Colon (tissue), 2 donors: ENCODE results near the gene SESN2.

ENCODE experiments used
- FAIRE-seq: peaks from 2 replicates; lab custom pipeline; 2012; peaks lifted over from hg19 to GRCh38; lab: Jason Lieb, UNC
- donor health status: control.
- donor health status: control.

Gene SESN2

GRCh38 chr1:28259252-28259933 lies at the start of gene SESN2:
TSS of gene SESN2 (plus strand) at chr1:28259518. CDS start at chr1:28259848, 330 bp downstream.
- peak; percentile 10 for FAIRE-seq

- no peak for FAIRE-seq
Measured at GRCh38 chr1:28209700-28210099, 49.6 kb upstream of the SESN2 start.

GRCh38 chr1:28213315-28213714 lies 46.0 kb upstream of the SESN2 start:
- FAIRE-seq = no peak

DNA sequence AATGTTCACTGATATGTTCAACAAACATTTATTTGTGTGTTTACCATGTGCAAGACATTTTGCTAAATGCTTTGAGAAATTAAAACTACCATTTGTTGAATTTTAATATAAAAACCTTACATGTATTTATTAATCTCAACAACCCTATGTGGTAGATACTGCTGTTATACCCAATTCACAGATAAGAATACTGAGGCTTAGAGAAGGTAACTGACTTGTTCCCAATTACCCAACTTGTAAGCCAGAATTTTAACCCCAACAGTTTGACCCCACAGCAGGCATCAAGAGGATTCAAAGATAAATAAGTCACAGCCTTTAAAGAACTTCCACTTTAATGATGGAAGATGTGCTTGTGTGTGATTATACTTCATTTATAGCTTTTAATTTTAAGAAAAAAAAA lies 30.2 kb upstream of the SESN2 start:
- no peak for FAIRE-seq

DNA sequence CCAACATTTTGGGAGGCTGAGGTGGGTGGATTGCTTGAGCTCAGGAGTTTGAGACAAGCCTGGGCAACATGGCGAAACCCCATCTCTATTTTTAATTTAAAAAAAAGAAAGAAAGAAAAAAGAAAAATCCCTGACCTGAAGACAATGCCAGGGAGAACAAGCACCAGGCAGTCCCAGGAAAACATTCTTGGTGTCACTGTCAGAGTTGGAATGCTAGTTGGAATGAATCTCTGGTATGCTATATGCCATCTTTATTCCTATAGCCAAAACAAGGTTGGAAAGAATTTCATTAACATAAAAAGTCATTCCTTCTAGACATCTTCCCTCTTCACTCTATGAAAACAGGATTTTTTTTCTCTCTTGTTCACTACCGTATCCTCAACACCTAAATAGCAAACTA lies 29.3 kb upstream of the SESN2 start:
- FAIRE-seq = no peak

GRCh38 chr1:28232558-28233263 lies 26.6 kb upstream of the SESN2 start, which contains the start of gene DNAJC8:
TSS of gene DNAJC8 (minus strand) at chr1:28233029. CDS start at chr1:28232998, 31 bp downstream.
- FAIRE-seq = no peak

DNA sequence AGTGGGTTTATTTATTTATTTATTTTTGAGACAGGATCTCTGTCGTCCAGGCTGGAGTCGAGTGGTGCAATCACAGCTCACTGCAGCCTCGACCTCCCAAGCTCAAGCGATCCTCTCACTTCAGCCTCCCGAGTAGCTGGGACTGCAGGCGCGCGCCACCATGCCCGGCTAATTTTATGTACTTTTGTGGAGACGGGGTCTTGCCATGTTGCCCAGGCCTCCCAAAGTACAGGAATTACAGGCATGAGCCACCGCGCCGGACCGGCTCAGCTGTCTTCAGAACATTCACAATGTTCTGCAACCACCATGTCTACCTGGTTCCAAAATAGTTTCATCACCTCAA lies 26.1 kb upstream of the SESN2 start:
- no peak for FAIRE-seq

DNA sequence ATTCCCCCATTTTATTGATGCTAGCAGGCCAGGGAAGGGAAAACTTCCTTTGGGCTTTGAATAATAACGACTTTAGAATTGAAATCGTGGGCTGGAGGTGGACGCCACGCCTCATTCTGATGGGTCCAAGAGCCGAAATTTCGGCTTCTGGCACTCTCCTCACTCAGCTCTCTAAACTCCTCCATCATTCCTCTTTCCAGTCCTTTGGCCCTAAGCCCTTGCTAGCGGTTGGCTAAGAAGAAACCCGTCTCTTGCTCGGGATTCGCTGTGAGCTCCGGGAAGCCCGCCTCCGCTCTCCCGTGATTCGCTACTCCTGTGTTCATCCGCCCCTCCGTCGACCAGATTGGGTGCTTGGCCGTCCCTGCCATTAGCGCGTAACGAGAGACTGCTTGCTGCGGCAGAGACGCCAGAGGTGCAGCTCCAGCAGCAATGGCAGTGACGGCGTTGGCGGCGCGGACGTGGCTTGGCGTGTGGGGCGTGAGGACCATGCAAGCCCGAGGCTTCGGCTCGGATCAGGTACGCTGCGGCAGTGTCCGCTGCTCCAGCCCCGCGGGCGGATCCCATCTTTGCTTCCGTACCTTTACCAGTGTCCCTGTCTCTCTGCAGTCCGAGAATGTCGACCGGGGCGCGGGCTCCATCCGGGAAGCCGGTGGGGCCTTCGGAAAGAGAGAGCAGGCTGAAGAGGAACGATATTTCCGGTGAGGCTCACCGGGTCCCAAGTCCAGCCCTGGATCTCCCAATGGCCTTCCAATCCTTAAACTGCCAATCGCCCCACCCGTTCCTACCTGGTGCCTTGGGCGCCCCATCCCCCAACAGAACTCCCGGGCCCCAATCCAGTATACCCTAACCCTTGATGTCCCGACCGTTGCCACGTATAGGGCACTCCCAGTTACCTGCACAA lies 23.3 kb upstream of the SESN2 start, which contains the start of gene ATP5IF1:
ATP5IF1 (plus strand) TSS at position 370 of the 901 bp plus-strand sequence; CDS start at position 430, 60 bp downstream.
- FAIRE-seq = no peak

GRCh38 chr1:28236656-28237322 lies 22.5 kb upstream of the SESN2 start:
- no peak for FAIRE-seq

DNA sequence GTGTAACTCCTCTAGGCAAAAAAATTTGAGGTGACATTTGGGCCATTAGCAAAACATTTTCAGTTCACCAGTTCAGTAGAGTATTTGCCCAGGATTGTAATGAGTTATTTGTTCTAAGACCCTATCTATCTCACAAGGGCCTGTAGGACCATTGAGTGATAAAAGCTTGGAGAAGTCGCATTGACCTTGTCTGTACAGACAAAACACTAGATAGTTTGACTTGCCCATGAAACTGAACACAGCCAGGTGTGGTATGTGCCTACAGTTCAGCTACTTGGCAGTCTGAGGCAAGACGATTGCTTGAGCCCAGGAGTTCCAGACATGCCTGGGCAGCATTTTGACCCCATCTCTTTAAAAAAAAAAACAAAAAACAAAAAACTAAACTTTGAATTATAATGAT lies 20.3 kb upstream of the SESN2 start:
- no peak for FAIRE-seq

- FAIRE-seq = no peak
Measured at GRCh38 chr1:28240024-28240423, 19.3 kb upstream of the SESN2 start.

DNA sequence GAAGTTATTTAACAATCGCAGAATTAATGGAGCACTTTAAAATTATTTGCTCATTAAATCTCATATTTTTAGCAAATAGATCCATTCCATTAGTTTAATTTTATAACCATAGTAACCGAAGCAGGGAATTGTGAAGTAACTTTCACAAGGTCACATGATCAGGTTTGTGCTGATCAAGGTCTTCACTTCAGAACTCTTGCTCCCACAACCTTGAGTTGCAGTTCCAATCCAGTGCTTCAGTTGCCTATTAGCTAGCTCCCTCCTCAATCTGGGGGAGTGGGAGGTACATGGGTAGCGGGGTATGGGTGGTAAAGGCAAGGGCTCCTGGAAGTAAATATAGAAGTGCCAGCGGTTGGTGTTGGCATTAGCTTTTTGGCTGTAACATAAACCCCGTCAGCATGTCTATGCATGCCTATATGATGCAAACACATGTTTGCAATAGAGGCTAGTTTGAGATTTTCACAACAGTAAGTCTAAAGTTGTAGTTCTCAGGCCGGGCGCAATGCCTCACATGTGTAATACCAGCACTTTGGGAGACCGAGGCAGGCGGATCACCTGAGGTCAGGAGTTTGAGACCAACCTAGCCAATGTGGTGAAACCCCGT lies 17.6 kb upstream of the SESN2 start:
- no peak for FAIRE-seq

DNA sequence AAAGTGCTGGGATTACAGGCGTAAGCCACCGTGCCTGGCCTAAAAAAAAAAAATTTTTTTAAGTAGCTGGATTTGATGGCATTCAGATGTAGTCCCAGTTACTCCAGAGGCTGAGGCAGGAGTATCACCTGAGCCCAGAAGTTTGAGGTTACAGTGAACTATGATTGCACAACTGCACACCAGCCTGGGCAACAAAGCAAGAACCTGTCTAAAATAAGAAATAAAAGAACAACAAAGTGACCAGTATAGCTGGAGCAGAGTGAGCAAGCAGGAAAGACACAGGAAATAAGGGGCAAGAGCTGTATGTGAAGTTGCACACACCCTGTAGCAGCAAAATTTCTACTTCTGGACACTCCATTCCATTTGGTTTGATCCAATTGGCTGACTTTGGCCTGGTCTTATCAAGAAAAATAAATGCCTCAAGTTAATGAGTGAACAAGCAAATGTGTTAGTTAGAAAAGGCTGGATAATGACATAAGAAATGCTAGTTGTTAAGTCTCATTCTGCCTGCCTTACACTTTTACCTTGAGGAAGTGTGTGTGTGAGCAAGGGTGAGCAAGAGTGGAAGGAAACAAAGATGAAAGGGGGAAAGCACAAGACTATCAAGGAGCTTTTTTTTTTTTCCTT lies 15.5 kb upstream of the SESN2 start:
- FAIRE-seq = no peak

DNA sequence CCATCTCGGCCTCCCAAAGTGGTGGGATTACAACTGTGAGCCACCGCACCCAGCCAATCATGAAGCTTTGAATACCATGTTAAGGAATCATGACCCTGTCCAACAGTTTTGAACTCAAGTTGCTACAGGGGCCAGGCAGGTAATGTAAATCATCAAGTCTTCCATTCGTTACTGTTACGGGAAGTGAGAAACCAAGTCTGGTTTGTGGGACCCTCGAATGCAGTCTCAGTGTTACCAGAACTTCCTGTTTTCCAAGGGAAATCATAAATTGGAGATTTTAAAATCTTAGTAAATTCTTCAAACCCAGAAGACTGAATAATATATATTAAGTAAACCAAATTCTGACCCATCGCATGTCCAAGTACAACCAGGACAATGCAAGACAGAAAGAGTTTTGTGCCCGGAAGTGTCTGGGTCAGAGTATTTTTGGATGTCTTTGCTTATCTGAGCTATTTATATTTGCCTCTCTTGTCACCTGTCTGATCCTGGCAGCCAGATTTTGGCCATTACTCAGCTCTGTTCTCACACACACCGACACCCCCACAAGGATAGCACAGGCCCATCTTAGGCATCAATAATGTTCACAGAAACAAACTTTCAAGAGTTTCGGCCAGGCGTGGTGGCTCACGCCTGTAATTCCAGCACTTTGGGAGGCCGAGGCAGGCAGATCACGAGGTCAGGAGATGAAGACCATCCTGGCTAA lies 14.6 kb upstream of the SESN2 start:
- FAIRE-seq = no peak

DNA sequence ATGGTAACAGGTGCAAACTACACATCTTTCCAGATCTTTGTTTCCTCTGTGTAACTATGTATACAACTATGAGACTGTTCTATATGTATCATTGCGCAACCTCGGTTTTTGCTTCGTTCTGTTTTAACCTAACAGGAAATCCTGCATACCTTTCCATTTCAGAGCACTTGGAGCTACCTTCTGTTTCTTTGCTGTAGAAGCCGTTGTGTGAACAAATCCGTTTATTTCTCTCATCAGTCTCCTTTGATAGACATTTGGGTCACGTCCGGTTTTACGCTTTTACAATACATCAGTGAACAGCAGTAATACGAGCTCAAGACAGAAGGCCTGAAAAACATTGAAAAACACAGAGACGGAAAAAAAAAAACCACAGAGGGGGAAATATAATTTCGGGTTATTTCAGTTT lies 12.9 kb upstream of the SESN2 start:
- FAIRE-seq = no peak

DNA sequence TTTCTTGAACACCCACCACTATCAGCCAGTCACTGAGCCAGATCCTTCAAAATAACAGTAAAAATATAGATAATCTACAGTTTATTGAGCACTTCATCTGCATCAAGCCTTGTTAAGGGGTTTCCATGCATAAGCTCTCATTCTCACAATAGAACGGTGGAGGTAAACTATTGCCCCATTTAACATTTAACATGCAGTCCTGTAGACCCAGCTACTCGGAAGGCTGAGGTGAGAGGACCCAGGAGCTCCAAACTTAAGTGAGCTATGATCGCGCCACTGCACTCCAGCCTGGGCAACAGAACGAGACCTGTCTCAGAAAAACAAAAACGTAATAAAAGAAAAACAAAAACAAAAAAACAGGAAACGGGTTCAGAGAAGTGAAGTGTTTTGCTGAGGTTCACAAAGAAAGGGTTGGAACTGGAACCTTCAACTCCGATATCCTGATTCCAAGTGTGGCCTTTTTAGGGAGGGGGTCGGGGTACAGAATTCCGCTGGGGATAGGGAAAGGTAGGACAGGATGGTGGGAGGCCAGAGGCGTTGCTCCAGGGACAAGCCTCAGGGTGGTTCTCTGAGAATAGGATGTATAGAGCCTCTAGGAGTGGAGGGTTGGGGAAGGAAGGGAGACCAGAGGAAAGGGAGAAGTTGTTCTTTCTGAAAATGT lies 11.6 kb upstream of the SESN2 start:
- FAIRE-seq = no peak

GRCh38 chr1:28248273-28249012 lies 10.9 kb upstream of the SESN2 start:
- FAIRE-seq = no peak

- FAIRE-seq = no peak
Measured at GRCh38 chr1:28249013-28249865, 10.1 kb upstream of the SESN2 start.
